ENCODE measurements around the gene SLAMF1.
A peak's percentile ranks its signal among the peaks of the same experiment; 100 is the strongest.

Gene SLAMF1

DNA sequence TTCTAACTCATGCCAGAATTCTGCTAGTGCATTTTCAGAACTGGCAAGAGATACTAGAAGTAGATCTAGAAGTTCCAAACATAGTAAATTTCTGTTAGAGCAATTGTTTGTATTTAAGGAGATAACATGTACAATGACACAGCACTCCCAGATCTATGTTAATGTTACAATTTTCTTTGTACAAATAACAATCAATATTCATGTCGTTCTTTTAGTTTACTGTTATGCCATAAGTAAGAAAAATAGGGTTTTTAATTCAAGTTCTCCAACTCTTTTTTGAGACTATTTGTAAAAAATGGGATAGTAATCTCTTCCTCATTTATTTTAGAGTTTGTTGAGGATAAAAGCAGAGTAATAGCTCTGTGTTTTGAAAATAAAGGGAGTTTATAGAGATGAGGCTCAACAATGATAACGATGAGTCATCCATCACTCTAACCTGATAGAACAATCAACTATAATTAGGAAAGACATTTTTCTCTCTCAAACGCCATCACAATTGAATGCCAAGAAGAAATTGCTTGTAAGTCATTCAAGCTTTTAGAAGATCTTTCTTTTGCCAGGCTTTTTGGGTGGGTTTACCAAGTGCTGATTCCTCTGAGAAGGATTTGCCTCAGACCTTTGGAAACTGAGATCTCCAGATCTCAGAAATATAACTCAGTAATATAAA lies 68.2 kb downstream of the SLAMF1 start:
- peak overlapping the region; percentile 81 for H2AFZ ChIP-seq (ENCODE audit: low read depth, low read length, severe bottlenecking)
- no peaks in the 10 kb centered on the region for H3K79me2 ChIP-seq (ENCODE audit: insufficient read depth, low read length)
- H3K9ac ChIP-seq (ENCODE audit: low read length), result peak overlapping the region; percentile 61
- H3K36me3 ChIP-seq (ENCODE audit: low read length), result no peaks in the 10 kb centered on the region
- H4K20me1 ChIP-seq (ENCODE audit: low read depth, low read length), result no peaks in the 10 kb centered on the region
- no peaks in the 10 kb centered on the region for H3K9me2 ChIP-seq (replicated peaks; ENCODE audit: insufficient read depth, low read length)
- H3K27ac ChIP-seq (ENCODE audit: low read depth, low read length), result peak overlapping the region; percentile 64
- H3K4me3 ChIP-seq (ENCODE audit: insufficient read depth, low read length, poor library complexity, severe bottlenecking), result peak overlapping the region; percentile 57
- H3K4me2 ChIP-seq (ENCODE audit: low read depth, low read length, poor library complexity, severe bottlenecking), result peak overlapping the region; percentile 79
- H3K27me3 ChIP-seq (ENCODE audit: low read length), result no peaks in the 10 kb centered on the region
- no peaks in the 10 kb centered on the region for H3K9me3 ChIP-seq (ENCODE audit: insufficient read depth, low read length)
- H3F3A ChIP-seq (ENCODE audit: insufficient read depth), result no peaks in the 10 kb centered on the region
- TF ChIP-seq, protein P1, sequence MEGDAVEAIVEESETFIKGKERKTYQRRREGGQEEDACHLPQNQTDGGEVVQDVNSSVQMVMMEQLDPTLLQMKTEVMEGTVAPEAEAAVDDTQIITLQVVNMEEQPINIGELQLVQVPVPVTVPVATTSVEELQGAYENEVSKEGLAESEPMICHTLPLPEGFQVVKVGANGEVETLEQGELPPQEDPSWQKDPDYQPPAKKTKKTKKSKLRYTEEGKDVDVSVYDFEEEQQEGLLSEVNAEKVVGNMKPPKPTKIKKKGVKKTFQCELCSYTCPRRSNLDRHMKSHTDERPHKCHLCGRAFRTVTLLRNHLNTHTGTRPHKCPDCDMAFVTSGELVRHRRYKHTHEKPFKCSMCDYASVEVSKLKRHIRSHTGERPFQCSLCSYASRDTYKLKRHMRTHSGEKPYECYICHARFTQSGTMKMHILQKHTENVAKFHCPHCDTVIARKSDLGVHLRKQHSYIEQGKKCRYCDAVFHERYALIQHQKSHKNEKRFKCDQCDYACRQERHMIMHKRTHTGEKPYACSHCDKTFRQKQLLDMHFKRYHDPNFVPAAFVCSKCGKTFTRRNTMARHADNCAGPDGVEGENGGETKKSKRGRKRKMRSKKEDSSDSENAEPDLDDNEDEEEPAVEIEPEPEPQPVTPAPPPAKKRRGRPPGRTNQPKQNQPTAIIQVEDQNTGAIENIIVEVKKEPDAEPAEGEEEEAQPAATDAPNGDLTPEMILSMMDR (IDR thresholded peaks at IDR 0.05; ENCODE audit: insufficient read depth, low read length, poor library complexity, severe bottlenecking), result no peak
- no peak for TF ChIP-seq EZH2phosphoT487 (conservative IDR thresholded peaks at IDR 0.05; ENCODE audit: low read length)

DNA sequence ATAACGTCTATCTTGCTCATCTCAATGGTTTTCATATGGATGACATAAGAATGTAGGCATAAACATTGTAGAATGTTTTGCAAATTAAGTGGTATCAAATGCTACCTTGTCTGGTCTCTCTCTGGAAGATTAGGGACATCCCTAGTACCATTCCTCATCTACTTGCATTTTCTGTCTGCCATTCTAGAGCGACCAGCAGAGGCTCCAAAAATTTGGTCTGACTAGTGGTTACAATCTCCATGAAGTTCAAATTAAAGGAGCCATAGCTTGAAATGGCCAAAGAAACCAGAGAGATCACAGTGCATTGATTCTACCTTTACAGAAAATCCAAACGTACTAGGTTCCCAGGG lies 68.7 kb downstream of the SLAMF1 start:
- H3K4me2 ChIP-seq (ENCODE audit: low read depth, low read length, poor library complexity, severe bottlenecking), result peak overlapping the region; percentile 79
- no peaks in the 10 kb centered on the region for H3F3A ChIP-seq (ENCODE audit: insufficient read depth)
- peak overlapping the region; percentile 61 for H3K9ac ChIP-seq (ENCODE audit: low read length)
- no peaks in the 10 kb centered on the region for H4K20me1 ChIP-seq (ENCODE audit: low read depth, low read length)
- no peaks in the 10 kb centered on the region for H3K9me2 ChIP-seq (replicated peaks; ENCODE audit: insufficient read depth, low read length)
- H3K9me3 ChIP-seq (ENCODE audit: insufficient read depth, low read length), result no peaks in the 10 kb centered on the region
- H3K27me3 ChIP-seq (ENCODE audit: low read length), result no peaks in the 10 kb centered on the region
- H2AFZ ChIP-seq (ENCODE audit: low read depth, low read length, severe bottlenecking), result no peak overlapping the region
- no peak overlapping the region for H3K27ac ChIP-seq (ENCODE audit: low read depth, low read length)
- no peaks in the 10 kb centered on the region for H3K36me3 ChIP-seq (ENCODE audit: low read length)
- H3K4me3 ChIP-seq (ENCODE audit: insufficient read depth, low read length, poor library complexity, severe bottlenecking), result peak overlapping the region; percentile 57
- H3K79me2 ChIP-seq (ENCODE audit: insufficient read depth, low read length), result no peaks in the 10 kb centered on the region
- TF ChIP-seq EZH2phosphoT487 (conservative IDR thresholded peaks at IDR 0.05; ENCODE audit: low read length), result no peak
- TF ChIP-seq, protein P1 (IDR thresholded peaks at IDR 0.05; ENCODE audit: insufficient read depth, low read length, poor library complexity, severe bottlenecking), result no peak

DNA sequence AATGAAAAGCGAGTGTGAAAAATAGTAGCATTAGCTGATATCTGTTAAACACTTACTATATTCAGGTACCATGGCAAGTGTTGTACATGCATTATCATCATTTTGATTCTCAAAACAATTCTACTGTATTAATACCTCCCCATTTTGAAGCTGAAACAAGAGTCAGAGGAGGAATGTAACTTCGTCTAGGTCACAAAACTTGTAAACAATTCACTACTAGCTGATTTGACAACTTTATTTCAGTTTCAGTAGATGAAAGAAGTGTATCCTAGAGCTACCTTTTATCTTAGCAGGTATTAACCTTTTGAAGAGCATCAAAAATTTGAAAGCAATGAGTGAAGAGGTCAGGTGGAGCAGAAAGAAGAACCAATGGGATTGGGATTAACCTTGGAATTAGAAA lies 69.2 kb downstream of the SLAMF1 start:
- peak overlapping the region; percentile 79 for H3K4me2 ChIP-seq (ENCODE audit: low read depth, low read length, poor library complexity, severe bottlenecking)
- no peaks in the 10 kb centered on the region for H3K9me3 ChIP-seq (ENCODE audit: insufficient read depth, low read length)
- no peaks in the 10 kb centered on the region for H3F3A ChIP-seq (ENCODE audit: insufficient read depth)
- no peak overlapping the region for H3K9ac ChIP-seq (ENCODE audit: low read length)
- H3K27ac ChIP-seq (ENCODE audit: low read depth, low read length), result no peak overlapping the region
- no peaks in the 10 kb centered on the region for H3K79me2 ChIP-seq (ENCODE audit: insufficient read depth, low read length)
- TF ChIP-seq, protein P1 (IDR thresholded peaks at IDR 0.05; ENCODE audit: insufficient read depth, low read length, poor library complexity, severe bottlenecking), result no peak
- TF ChIP-seq EZH2phosphoT487 (conservative IDR thresholded peaks at IDR 0.05; ENCODE audit: low read length), result no peak
- no peaks in the 10 kb centered on the region for H3K36me3 ChIP-seq (ENCODE audit: low read length)
- H3K4me3 ChIP-seq (ENCODE audit: insufficient read depth, low read length, poor library complexity, severe bottlenecking), result peak overlapping the region; percentile 57
- H2AFZ ChIP-seq (ENCODE audit: low read depth, low read length, severe bottlenecking), result no peak overlapping the region
- H4K20me1 ChIP-seq (ENCODE audit: low read depth, low read length), result no peaks in the 10 kb centered on the region
- H3K27me3 ChIP-seq (ENCODE audit: low read length), result no peaks in the 10 kb centered on the region
- H3K9me2 ChIP-seq (replicated peaks; ENCODE audit: insufficient read depth, low read length), result no peaks in the 10 kb centered on the region
